HEK293 (cell line): Measurements from ENCODE around the gene TDRKH.
"Not testable (repeated sequence)": the region's sequence is repeated elsewhere in the genome, so short reads cannot be mapped to it uniquely, and the experiment has no call there.

Source experiments
- CTCF ChIA-PET: fragments of 350-600 bp; formaldehyde crosslinking; extraction: SDS; loops from one replicate; lab custom pipeline; 2021; ENCODE audit warnings: antibody characterized with exemption; lab: Yijun Ruan, JAX
- POLR2A ChIA-PET: fragments of 300-600 bp; formaldehyde crosslinking; extraction: SDS; loops from one replicate; lab custom pipeline; 2020; ENCODE audit warnings: antibody characterized with exemption, inconsistent platforms; lab: Yijun Ruan, JAX
- H3K27ac ChIP-seq: fragments of 200-500 bp; sonication (Bioruptor generic); 2 replicates; pipeline ENCODE4 v1.5.1; 2014; ENCODE audit warnings: low read depth, low read length, control low read depth, inconsistent platforms; ENCODE audit errors: extremely low read depth
- H3K36me3 ChIP-seq, 2 experiments: fragments of 200-500 bp in 1 of 2; sonication (Bioruptor generic) in 1 of 2; 1 replicate in 1 of 2; 2 replicates in 1 of 2; pipeline ENCODE4 v1.5.1; 2014 to 2017; ENCODE audit warnings: inconsistent platforms in 2 of 2, low read length in 2 of 2; ENCODE audit not compliant: control insufficient read depth in 2 of 2, insufficient read depth in 1 of 2
- H3K4me1 ChIP-seq: fragments of 200-500 bp; sonication (Bioruptor generic); 2 replicates; pipeline ENCODE4 v1.5.1; 2014; ENCODE audit warnings: mild to moderate bottlenecking, low read length, inconsistent platforms; ENCODE audit not compliant: control insufficient read depth, insufficient read depth
- H3K4me3 ChIP-seq: 2 replicates; pipeline ENCODE4 v1.5.1; 2011; ENCODE audit warnings: low read depth, mild to moderate bottlenecking, control low read depth, low read length, moderate library complexity
- H3K9me3 ChIP-seq: fragments of 200-500 bp; sonication (Bioruptor generic); 2 replicates; pipeline ENCODE4 v1.5.1; 2014; ENCODE audit warnings: low read depth, low read length, inconsistent platforms; ENCODE audit not compliant: control insufficient read depth, insufficient read depth
- GLIS1 ChIP-seq: fragments of 450-650 bp; formaldehyde crosslinking; IDR thresholded peaks from 2 replicates; pipeline ENCODE4 v1.5.1; 2016; ENCODE audit warnings: missing biosample characterization, missing genetic modification characterization
- IKZF3 ChIP-seq: fragments of 450-650 bp; IDR thresholded peaks from 2 replicates; pipeline ENCODE4 v1.5.0; 2018; ENCODE audit warnings: missing biosample characterization, mild to moderate bottlenecking, missing genetic modification characterization, moderate library complexity
- KLF17 ChIP-seq: fragments of 450-650 bp; formaldehyde crosslinking; IDR thresholded peaks from 2 replicates; pipeline ENCODE4 v1.5.1; 2016; ENCODE audit warnings: missing biosample characterization, missing genetic modification characterization
- PRDM2 ChIP-seq: fragments of 450-650 bp; formaldehyde crosslinking; IDR thresholded peaks from 2 replicates; pipeline ENCODE4 v1.5.1; 2016; ENCODE audit warnings: missing biosample characterization, missing genetic modification characterization, borderline replicate concordance
- SALL2 ChIP-seq: fragments of 450-650 bp; formaldehyde crosslinking; IDR thresholded peaks from 2 replicates; pipeline ENCODE4 v1.5.0; 2017; ENCODE audit warnings: missing biosample characterization, mild to moderate bottlenecking, missing genetic modification characterization, borderline replicate concordance
- TCF7L2 ChIP-seq: IDR thresholded peaks from 2 replicates; pipeline ENCODE4 v1.6.1; 2011; ENCODE audit warnings: low read depth, mild to moderate bottlenecking, inconsistent platforms, low read length, moderate library complexity, borderline replicate concordance
- ZNF114 ChIP-seq: fragments of 450-650 bp; formaldehyde crosslinking; IDR thresholded peaks from 2 replicates; pipeline ENCODE4 v1.5.0; 2017; ENCODE audit warnings: missing biosample characterization, missing genetic modification characterization
- ZNF16 ChIP-seq: fragments of 450-650 bp; formaldehyde crosslinking; IDR thresholded peaks from 2 replicates; pipeline ENCODE4 v1.5.1; 2016; ENCODE audit warnings: low read depth, missing biosample characterization, missing genetic modification characterization
- ZNF169 ChIP-seq: fragments of 450-650 bp; formaldehyde crosslinking; IDR thresholded peaks from 2 replicates; pipeline ENCODE4 v1.5.1; 2016; ENCODE audit warnings: missing biosample characterization, missing genetic modification characterization
- ZNF19 ChIP-seq: fragments of 450-650 bp; formaldehyde crosslinking; IDR thresholded peaks from 2 replicates; pipeline ENCODE4; 2016; ENCODE audit warnings: missing biosample characterization, missing genetic modification characterization, low read depth
- ZNF350 ChIP-seq: fragments of 450-650 bp; formaldehyde crosslinking; IDR thresholded peaks from 2 replicates; pipeline ENCODE4 v1.5.0; 2017; ENCODE audit warnings: missing biosample characterization, mild to moderate bottlenecking, missing genetic modification characterization
- ZNF449 ChIP-seq: fragments of 450-650 bp; formaldehyde crosslinking; IDR thresholded peaks from 2 replicates; pipeline ENCODE4 v1.5.1; 2017; ENCODE audit warnings: missing biosample characterization, mild to moderate bottlenecking, missing genetic modification characterization, moderate library complexity
- ZNF48 ChIP-seq: fragments of 450-650 bp; formaldehyde crosslinking; IDR thresholded peaks from 2 replicates; pipeline ENCODE4 v1.5.1; 2016; ENCODE audit warnings: missing biosample characterization, missing genetic modification characterization
- ZNF560 ChIP-seq: fragments of 450-650 bp; formaldehyde crosslinking; IDR thresholded peaks from 2 replicates; pipeline ENCODE4 v1.5.1; 2017; ENCODE audit warnings: missing biosample characterization, missing genetic modification characterization, borderline replicate concordance
- ZNF580 ChIP-seq: fragments of 450-650 bp; formaldehyde crosslinking; IDR thresholded peaks from 2 replicates; pipeline ENCODE4 v1.5.1; 2016; ENCODE audit warnings: missing biosample characterization, missing genetic modification characterization
- ZNF610 ChIP-seq: fragments of 450-650 bp; formaldehyde crosslinking; IDR thresholded peaks from 2 replicates; pipeline ENCODE4 v1.5.1; 2016; ENCODE audit warnings: missing biosample characterization, missing genetic modification characterization, borderline replicate concordance
- ZNF626 ChIP-seq: fragments of 450-650 bp; sonication (Bioruptor Pico); formaldehyde crosslinking; IDR thresholded peaks from 2 replicates; pipeline ENCODE4 v1.5.1; 2018; ENCODE audit warnings: missing biosample characterization, missing genetic modification characterization, inconsistent platforms
- ZNF660 ChIP-seq: fragments of 450-650 bp; IDR thresholded peaks from 2 replicates; pipeline ENCODE4 v1.5.1; 2018; ENCODE audit warnings: missing biosample characterization, mild to moderate bottlenecking, missing genetic modification characterization
- ZNF792 ChIP-seq: fragments of 450-650 bp; formaldehyde crosslinking; IDR thresholded peaks from 2 replicates; pipeline ENCODE4 v1.5.1; 2016; ENCODE audit warnings: missing biosample characterization, missing genetic modification characterization
- ZNF843 ChIP-seq: fragments of 450-650 bp; formaldehyde crosslinking; IDR thresholded peaks from 2 replicates; pipeline ENCODE4 v1.5.1; 2016; ENCODE audit warnings: missing biosample characterization, missing genetic modification characterization

Gene TDRKH

GRCh38 chr1:151782741-151783140, 7.6 kb downstream of the TDRKH start (continued):
- TF ChIP-seq PRDM2 (tag by site-specific recombination) (no peak), GLIS1 (tag by site-specific recombination) (no peak), ZNF560 (no peak), ZNF580 (no peak), ZNF169 (tag by site-specific recombination) (no peak), ZNF114 (tag by site-specific recombination) (no peak), ZNF350 (tag by site-specific recombination) (no peak), IKZF3 (tag by site-specific recombination) (no peak), ZNF792 (tag by site-specific recombination) (no peak), ZNF16 (tag by site-specific recombination) (no peak), ZNF610 (no peak)

GRCh38 chr1:151782026-151782425, 8.3 kb downstream of the TDRKH start:
- POLR2A ChIA-PET, CTCF ChIA-PET, H3K4me3 ChIP-seq, H3K9me3 ChIP-seq, H3K4me1 ChIP-seq, H3K27ac ChIP-seq: not testable (repeated sequence)
- peaks cover 9 to 29% of the 10 kb centered on the region in 2 experiments for H3K36me3 ChIP-seq

- H3K27ac ChIP-seq, H3K4me3 ChIP-seq, H3K4me1 ChIP-seq, H3K9me3 ChIP-seq: not testable (repeated sequence)
- ChIA-PET POLR2A (interaction anchor here (1.9 kb wide), 1 partner anchor 17 kb away, joined by 7 read pairs; the partner anchor contains the start of gene MRPL9), CTCF (interaction anchor here (0.6 to 1.0 kb wide), 3 partner anchors 68 to 396 kb away, joined by 4 to 5 read pairs (median 5); no protein-coding TSS in a partner anchor)
- H3K36me3 ChIP-seq, result peaks cover 9 to 42% of the 10 kb centered on the region in 2 experiments
These were observed 9.6 kb downstream of the TDRKH start for GRCh38 chr1:151780736-151781135.

GRCh38 chr1:151779852-151780251, 10.4 kb downstream of the TDRKH start:
- ChIA-PET POLR2A (interaction anchor here (1.9 kb wide), 1 partner anchor 16 kb away, joined by 7 read pairs; the partner anchor contains the start of gene MRPL9), CTCF (no interaction called here)
- TF ChIP-seq ZNF19 (tag by site-specific recombination) (no peak), ZNF660 (no peak), ZNF843 (tag by site-specific recombination) (no peak), ZNF449 (tag by site-specific recombination) (no peak), TCF7L2 (no peak), ZNF48 (tag by site-specific recombination) (no peak), KLF17 (tag by site-specific recombination) (no peak), ZNF626 (tag by site-specific recombination) (no peak), SALL2 (tag by site-specific recombination) (no peak)

More at GRCh38 chr1:151779852-151780251, 10.4 kb downstream of the TDRKH start:
- Histone ChIP-seq H3K9me3 (no peaks in the 10 kb centered on the region), H3K27ac (no peak overlapping the region), H3K4me1 (no peaks in the 10 kb centered on the region), H3K4me3 (no peak overlapping the region), H3K36me3 (peaks cover 9 to 51% of the 10 kb centered on the region in 2 experiments)
